NCI-H460 (cell line): ENCODE results near the gene HS6ST2. TPM values are rescaled to one million over a fixed set of nuclear protein-coding genes. Genes with fewer than 3 reads are reported as not detected.

Experiments
- DNase-seq: peaks from one replicate; pipeline ENCODE4 v3.0.0-alpha.2; 2016; ENCODE audit warnings: low read depth; ENCODE audit errors: extremely low read depth
- total RNA-seq: library from RNA; depleted of rRNA; stranded (reverse); fragments of >200 nt; shearing (Covaris generic); gene quantifications from 2 replicates; pipeline ENCODE4 v1.2.3, GENCODE V29; 2014

HS6ST2 gene
- total RNA-seq, 1 experiment from 2014 or later = 39.1 TPM

DNA sequence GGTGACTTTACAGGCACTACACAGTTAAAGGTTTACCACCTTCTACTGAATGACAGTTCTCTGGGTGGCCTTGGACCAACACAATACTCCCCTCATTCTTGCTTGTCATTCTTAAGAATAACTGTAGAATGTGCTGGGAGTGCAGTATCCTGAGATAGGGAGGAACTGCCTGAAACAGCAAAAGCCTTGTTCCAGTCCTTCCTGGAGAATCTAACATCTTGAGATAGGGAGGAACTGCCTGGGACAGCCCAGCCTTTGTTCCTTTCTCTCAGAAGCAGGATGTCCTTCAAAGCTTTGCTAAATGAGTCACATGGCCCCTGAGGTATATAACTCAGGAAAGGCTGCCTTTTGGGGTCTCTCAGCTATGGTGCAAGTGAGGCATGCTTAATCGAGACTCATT lies 323.9 kb downstream of the HS6ST2 start:
- no peak for DNase-seq

DNA sequence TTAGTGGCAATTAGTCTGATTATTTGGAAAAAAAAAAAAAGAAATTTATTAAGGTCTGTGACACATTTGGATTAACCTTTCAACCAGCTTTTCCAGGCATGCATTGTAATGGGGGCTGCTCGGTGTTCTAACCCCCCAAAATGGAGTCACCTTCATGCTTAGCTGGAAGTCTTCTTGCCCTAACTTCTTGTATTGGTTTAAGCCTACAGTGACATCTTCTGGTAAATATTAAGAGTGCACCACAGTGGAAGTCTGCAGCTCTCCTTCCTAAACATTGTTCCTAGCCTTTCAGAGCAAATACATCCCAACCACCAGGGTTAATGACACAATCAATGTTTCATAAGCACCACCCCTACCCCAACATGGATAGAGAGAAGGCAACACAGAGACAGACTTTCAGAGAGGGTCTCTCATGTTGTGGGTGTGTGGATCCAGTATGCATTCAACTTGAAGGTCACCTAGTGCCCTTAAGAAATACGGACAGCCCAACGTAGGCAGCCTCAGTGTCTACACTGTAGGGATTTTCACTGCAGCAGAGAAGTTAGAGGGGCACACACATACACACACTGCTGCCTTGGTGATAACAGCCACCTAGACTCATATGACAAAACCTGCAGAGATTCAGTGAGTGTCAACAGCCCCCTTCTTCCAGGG lies 326.7 kb downstream of the HS6ST2 start:
- DNase-seq = peak; percentile 30

DNA sequence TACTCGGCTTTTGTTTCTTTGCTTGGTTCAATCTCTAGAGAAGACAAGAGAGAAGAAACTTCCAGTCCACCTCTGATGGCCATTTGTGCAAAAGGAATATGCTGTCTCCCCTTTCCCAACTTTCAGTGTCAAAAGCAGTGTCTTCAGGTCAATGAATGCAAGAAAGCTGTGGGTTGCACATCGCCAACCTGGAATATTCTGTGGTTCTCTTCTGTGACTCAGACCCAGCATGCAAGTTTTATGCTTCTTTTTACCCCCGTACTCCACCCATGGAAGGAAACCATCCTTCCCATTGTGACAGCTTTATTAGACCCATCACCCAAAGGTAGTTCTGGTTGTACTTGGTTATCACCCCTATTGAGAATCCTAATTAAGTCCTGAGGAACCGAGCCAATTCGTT lies 334.0 kb downstream of the HS6ST2 start:
- no peak for DNase-seq

DNA sequence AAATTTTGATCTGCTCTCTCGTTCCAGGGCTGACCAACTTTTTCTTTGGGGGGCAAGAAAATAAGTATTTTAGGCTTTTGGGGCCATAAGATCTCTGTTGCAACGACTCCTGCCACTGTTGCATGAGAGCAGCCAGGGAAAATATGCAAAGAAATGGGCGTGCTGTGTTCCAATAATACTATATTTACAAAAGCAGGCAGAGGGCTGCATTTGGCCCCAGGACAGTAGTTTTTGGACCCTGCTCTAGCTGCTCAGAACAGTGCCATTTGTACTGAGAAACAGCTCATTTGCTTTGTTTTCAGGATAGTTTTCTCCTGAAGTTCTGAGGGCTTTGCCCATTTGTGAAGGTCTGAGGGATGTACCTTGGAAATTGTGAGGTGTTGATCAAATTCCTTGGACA lies 334.5 kb downstream of the HS6ST2 start:
- DNase-seq = no peak

DNA sequence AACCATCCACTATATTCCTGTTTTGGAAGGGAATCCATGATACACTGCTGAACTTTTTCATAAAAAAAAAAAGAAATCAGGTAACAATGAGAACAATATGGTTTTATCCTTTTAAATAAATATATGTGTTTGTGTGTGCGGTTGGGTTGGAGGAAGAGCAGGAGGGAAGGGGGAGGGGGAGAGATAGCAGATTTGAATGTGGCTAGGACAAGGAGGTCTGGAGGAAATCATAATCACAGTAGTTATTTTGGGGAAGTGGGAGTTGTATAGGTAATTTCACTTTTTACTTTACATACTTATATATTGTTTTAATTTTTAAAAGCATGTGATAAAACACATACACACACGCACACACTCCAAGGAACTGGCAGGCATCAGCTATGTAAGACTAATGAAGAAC lies 335.1 kb downstream of the HS6ST2 start:
- no peak for DNase-seq

DNA sequence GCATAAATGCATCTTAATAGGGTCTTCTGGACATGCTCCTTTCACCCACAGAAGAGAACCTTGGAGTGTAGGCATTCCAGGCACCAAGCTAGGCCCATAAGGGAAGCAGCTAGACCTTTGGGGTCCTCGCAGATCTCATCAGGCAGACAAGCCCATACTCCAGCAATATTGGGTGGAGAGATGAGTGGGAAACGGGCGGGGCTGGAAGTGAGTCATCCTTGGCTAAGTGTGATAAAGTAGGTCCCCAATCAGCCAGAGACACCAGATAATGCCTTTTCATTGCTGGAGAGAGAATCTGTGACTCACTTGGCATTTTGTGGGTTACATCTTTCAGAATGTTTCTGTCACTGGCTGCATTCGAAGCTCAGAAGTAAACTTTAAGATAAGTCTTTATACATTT lies 336.3 kb downstream of the HS6ST2 start:
- peak; percentile 44 for DNase-seq

DNA sequence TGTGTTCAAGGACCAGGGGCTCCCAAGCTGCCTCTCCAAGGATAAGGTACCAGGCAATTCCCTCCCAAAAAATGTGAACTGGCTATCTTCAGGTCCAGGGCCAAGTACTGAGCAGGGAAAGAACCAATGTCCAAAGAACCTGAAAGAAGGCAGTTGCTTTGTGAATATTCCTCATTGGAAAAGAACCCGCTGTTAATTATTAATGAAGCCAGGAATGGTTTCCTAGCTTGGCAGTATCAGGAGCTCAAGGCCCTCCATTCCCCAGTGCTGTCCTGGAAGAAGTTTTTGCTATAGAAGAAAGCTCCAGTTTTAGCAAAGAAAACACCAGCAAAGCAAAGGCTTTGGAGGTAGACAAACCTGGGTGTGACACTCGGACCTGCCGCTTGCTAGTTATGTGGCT lies 339.6 kb downstream of the HS6ST2 start:
- no peak for DNase-seq

DNA sequence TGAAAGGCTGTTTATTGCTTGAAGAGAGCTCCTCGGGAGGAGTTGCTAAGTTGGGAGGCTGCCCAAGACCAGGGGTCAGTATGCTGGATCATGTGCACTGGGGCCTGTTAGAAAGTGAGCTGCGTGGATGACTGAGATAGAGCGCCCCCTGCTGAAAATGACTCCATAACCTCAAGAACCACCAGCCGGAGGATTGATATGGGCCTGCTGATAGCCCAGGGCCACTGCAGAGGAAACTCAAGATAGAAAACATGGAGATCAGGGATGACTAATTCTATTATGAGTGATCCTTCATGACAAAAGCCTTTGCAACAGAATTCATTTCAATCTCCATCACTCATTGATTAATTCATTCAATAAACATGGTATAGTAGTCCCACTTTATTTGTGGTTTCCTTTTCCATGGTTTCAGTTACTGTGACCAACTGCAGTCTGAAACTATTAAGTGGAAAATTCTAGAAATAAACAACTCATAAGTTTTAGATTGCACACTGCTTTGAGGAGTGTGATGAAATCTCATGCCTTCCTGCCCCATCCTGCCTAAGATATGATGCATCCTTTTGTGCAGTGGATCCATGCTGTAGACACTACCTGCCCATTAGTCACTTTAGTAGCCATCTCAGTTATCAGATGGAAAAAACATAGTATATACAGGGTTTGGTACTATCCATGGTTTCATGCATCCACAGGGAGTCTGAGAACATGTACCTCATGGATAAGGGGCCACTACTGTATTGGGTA lies 342.9 kb downstream of the HS6ST2 start:
- DNase-seq = peak; percentile 21

DNA sequence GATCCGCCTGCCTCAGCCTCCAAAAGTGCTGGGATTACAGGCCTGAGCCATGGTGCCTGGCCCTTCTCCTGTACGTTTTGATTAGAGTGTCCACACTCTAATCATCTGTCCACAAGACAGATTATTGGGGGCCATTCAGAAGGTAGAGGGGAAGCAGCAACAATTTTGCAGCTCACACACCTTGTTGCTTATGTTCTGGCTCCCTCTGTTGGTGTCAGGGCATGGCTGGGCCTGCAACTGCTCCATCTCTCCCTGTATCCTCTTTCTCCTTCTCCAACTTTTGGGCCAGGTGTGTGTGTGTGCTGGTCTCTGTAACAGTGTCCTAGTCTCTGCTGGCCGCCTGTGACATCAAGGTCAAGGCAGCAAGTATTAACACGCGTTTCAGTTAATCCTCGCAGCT lies 344.1 kb downstream of the HS6ST2 start:
- DNase-seq = no peak

DNA sequence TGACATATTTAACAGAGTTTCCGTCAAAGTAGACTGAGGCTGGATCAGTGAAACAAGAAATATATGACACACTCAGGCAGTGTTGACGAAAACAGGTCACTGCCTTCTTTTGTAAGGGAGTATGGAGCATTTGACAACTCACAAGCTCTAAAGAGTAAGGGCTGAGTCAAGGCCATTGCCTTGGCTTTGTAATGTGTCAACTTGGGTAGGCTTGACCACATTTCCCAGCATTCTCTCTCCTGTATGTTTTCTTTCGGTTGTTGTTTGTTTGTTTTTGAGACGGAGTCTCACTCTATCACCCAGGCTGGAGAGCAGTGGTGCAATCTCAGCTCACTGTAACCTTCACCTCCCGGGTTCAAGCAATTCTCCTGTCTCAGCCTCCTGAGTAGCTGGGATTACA lies 344.6 kb downstream of the HS6ST2 start:
- DNase-seq = no peak

DNA sequence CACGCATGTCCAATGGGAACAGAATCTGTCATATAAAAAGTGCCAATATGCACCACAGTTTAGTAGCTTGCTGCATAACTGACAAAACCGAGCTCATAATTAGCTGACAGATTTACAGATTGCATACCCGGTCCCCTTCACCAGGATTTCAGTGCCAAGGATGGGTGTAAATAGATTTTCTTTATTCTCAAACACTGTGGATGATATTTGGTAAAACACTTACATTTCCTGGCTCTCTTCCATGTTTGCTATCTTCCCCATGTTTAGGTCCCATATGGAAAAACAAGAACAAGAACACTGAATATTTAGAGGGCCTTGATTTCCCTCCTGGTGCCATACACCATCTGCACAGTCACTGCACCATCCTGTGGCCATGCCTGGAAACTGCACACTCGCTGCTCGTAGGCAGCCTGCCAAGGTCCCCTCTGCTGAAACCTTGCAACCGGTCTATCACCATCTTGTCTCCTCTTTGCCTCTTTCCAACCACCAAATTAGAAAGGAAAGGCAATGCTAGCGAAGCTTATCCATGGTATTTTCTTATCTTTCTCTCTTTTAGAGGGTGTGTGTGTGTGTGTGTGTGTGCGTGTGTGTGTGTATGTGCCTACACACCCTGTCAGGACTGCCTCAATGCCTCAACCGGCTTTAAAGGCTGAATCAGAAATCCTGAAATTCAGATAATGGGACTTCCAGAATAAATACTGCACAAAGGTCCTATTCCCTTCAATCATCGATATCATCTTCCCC lies 345.4 kb downstream of the HS6ST2 start:
- DNase-seq = peak; percentile 26

DNA sequence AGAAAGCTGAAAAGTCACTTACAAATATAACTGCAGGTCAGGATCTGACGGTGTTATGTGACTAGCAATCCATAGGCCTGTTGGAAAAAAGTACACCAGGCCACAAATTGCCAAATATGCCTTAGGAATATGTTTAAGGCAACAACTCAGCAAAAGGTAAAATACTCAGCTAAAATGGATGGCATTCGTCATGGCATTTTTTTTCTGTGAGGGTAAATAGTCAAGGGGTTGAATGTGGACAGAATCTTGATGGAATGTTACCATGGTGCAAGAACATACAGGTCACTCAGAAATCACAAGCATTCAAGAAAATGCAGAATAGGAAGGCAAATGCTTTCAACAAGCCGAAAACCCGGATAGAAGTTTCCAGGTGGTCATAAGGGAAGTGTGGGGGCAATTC lies 347.9 kb downstream of the HS6ST2 start:
- no peak for DNase-seq

DNA sequence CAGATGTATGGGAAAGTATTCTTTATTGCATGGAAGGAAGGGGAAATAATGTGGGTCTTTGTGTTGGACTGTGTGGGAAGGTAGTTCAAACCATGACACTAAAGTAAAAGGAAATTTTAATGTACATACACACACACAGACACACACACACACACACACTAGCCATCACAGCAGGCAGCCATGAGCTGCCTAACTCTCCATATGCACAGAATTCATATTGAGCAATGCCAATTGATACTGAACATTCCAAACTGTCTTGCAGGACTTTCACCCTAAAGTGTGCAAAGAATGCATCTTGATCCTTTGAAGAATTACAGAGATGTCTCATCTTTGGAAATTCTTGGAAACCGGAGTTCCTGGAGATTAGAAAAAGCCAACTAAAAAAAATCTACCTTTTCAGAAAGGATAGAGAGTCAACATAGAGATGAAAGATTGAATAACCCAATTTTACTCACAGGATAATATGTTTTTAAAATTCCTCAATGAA lies 349.0 kb downstream of the HS6ST2 start:
- DNase-seq = no peak

DNA sequence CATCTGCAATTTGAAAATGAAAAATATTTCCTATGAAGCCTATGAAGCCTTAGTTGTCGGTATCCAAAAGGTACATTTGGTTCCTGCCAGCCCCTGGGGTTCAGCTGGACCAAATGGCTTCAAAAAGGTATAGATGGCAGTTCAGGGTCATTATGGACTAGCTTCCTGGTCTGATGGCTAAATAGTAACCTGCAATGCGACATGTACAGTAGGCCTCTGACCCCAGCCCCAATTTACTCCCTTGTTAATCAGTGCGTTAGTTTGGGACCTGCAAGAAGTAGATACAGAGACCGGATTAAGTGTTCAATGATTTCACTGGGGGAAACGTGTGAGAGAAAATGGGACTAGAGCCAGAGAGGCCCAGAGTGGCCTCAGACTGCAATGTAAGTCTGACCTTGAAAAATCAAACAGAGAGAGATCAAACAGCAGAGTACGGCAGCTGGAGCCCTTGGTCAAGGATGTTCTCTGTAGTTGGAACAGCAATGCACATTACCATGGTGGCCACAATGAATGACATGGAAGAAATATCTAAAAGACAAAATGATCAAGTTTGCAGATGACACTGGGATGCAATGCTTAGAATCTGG lies 354.6 kb downstream of the HS6ST2 start:
- no peak for DNase-seq

DNA sequence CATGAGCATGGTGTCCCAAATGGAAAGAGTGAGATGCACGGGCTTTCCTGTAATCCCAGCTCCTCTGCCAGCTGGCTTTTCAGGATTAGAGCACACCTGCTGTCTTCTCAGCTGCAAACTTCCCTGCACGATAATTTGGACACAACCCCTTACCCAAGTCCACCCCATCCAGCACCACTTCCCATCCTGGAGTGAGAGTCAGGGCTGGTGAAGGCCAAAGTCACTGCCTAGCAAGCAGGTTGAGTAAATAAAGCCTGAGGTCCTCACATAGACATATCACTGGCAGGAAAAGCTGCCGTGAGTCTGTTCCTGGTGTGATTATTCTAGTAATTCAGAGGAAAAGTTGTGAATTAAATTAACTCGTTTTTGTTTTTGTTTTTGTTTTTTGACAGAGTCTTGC lies 355.7 kb downstream of the HS6ST2 start:
- no peak for DNase-seq

DNA sequence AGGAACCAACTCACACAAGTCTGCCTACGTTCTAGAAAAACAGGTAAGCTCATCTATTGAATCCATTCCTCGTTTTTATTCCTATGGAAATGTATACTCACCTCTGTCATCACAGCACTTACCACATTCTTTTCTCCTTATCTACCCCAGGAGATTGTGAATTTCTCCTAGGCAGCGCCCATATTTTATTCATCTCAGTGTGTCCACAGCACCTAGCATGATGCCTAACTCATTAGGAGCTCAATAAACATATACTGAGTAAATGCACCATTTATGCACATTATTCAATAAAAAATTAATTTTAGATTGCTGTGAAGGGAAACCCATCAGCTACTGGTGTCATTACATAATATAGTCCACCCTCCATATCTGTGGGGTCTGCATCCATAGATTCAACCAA lies 363.4 kb downstream of the HS6ST2 start:
- no peak for DNase-seq

DNA sequence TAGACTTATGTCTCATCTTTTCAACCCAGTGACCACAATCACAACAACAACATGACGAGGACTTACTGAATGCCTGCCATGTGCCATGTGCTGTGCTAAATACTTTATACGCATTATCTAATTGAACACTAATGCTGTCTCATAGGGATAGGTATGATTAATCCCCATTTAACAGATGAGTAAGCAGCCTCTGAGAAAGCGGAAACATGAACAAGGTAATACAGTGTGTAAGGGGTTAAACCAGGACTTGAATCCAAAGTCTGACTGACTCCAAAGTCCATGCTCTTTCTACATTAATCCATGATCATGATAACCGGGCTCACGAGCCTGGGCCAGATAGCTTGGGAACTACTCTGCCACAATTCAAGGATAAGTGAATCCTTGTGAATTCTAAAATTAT lies 364.3 kb downstream of the HS6ST2 start:
- DNase-seq = no peak

DNA sequence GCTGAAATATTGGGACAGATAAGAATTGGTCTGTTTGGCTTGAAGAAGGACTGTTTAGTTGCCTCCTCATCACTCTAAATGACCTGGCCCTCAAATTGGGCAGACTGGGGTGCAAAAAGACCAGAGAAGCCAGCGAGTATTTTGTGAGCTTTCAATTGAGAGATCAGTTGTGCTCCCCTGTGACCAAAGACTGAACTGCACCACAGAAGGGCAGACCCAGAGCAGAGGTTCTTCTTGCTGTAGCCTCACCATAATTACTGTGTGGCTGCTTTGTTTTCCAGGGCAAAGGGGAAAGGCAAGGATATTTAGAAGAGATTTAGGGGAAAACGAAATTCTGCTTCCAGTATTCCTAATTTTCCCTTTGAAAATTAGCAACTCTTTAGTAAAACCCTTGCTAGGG lies 365.5 kb downstream of the HS6ST2 start:
- no peak for DNase-seq

DNA sequence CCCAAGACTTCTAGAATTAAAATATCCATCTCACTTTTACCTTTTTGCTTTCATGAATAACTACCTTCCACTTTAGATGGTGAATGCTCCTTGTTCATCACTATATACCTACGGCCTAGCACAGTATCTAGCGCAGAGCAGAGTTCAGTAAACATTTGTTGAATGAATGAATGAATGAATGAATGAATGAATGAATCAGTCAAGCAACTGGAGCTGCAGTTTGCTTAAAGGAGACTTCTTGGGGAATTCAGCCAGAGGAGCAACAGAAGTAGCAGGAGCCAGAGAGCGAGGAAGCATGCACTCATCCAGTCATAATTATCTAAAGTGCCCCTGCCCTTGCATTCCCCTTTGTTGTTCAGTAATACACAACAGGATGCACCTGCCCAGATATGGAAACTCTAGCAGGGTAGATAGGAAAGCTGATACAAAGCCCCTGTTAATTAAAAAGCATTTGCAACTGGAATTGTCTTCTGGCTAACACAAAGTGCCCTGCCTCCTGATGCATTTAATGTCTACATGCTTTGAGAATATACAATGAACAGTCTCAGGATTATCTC lies 366.6 kb downstream of the HS6ST2 start:
- DNase-seq = no peak

DNA sequence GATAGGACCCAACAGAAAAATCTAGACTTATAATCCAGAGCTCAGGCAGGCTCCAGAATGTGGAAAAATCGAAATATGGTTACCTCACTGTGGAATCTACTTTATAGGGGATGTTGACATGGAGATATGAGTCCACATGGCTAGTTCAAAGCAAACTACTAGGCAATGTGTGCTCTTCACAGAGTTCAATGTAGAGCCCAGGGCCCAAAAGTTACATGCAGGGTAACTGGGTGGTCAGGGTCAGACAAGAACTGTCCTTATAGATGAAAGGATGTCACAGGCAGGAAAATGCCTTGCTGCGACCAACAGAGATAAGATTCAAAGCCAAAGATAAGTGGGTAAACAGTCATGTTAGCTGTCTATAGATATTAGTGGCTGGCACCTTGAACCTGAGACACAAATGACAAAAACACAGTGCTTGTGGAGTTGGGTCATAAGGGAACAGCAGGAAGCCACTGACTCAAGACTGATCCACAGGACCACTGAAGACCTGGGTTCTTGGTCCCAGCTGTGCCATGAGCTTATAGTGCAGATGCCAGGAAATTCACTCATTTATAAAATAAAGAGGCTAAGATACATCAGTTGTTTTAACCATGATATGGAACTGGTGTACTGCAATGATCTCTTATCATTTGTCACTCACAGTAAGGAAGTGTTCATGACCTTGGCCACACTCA lies 367.9 kb downstream of the HS6ST2 start:
- DNase-seq = no peak
